Endothelial cell of umbilical vein (primary cell): ENCODE data around the gene PLXNB3.

Experiments used
- EZH2 ChIP-seq: IDR thresholded peaks from 2 replicates; pipeline ENCODE4 v1.6.1; 2012; ENCODE audit warnings: borderline replicate concordance, low read depth, mild to moderate bottlenecking, moderate library complexity, low read length, inconsistent platforms; ENCODE audit not compliant: severe bottlenecking
- MYC ChIP-seq: IDR thresholded peaks from one replicate; pipeline ENCODE4 v1.6.1; 2011; ENCODE audit warnings: mild to moderate bottlenecking, low read depth, low read length
- POLR2A ChIP-seq: IDR thresholded peaks from 2 replicates; pipeline ENCODE4 v1.6.1; 2012; ENCODE audit warnings: low read depth, mild to moderate bottlenecking, control low read depth, low read length
- TF ChIP-seq, protein P1 (sequence below), 2 donors: IDR thresholded peaks; 1 replicate in 1 of 2; 2 replicates in 1 of 2; pipeline ENCODE4 v1.5.1; 2011; ENCODE audit warnings: low read length in 2 of 2, mild to moderate bottlenecking in 2 of 2, moderate library complexity in 2 of 2, control low read depth in 1 of 2, inconsistent platforms in 1 of 2, low read depth in 1 of 2; ENCODE audit not compliant: insufficient read depth in 1 of 2; ENCODE audit errors: extremely low read depth in 1 of 2

DNA sequence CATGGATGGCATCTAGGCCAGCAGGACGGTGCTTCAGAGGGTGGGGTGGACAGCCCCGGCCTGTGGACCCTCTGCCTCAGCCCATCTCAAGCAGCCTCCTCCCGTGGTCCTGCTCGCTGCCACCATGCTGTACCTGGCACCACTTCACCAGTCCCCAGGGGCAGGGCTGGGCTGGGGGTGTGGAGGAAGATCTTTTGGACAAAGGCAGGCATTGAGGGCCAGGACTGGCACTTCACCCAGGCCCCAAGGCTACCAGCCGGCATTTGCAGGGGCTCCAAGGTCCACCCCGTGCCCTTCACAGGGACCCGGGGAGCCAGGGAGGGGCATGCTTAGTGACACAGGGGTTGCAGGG, 713 bp downstream of the PLXNB3 start:
- TF ChIP-seq, protein P1, sequence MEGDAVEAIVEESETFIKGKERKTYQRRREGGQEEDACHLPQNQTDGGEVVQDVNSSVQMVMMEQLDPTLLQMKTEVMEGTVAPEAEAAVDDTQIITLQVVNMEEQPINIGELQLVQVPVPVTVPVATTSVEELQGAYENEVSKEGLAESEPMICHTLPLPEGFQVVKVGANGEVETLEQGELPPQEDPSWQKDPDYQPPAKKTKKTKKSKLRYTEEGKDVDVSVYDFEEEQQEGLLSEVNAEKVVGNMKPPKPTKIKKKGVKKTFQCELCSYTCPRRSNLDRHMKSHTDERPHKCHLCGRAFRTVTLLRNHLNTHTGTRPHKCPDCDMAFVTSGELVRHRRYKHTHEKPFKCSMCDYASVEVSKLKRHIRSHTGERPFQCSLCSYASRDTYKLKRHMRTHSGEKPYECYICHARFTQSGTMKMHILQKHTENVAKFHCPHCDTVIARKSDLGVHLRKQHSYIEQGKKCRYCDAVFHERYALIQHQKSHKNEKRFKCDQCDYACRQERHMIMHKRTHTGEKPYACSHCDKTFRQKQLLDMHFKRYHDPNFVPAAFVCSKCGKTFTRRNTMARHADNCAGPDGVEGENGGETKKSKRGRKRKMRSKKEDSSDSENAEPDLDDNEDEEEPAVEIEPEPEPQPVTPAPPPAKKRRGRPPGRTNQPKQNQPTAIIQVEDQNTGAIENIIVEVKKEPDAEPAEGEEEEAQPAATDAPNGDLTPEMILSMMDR (IDR thresholded peaks at IDR 0.05; ENCODE audit: extremely low read depth in 1 of 2, insufficient read depth in 1 of 2, low read depth in 1 of 2, low read length in 2 of 2), result no peak
- no peak for TF ChIP-seq POLR2A
- no peak for TF ChIP-seq EZH2
- TF ChIP-seq MYC, result no peak
